Trophoblast cell (in vitro differentiated cells and primary cell): ENCODE measurements around the gene ACTR3.
"Not testable (repeated sequence)": the region's sequence is repeated elsewhere in the genome, so short reads cannot be mapped to it uniquely, and the experiment has no call there.

Source experiments
- DNase-seq, 2 donors: peaks; one replicate each; pipeline ENCODE4 v3.0.0-alpha.2; 2016
- H2AFZ ChIP-seq: 2 replicates; pipeline ENCODE4 v1.6.1; 2013; ENCODE audit warnings: low read length, moderate library complexity, mild to moderate bottlenecking; ENCODE audit not compliant: insufficient read depth, poor library complexity
- H2AK5ac ChIP-seq: 2 replicates; pipeline ENCODE4 v1.6.1; 2013; ENCODE audit warnings: mild to moderate bottlenecking, low read length
- H2BK120ac ChIP-seq: 2 replicates; pipeline ENCODE4 v1.6.1; 2013; ENCODE audit warnings: low read length, mild to moderate bottlenecking, moderate library complexity; ENCODE audit not compliant: insufficient read depth, poor library complexity
- H2BK12ac ChIP-seq: 2 replicates; pipeline ENCODE4 v1.6.1; 2013; ENCODE audit warnings: mild to moderate bottlenecking, low read length, moderate library complexity
- H2BK5ac ChIP-seq: 2 replicates; pipeline ENCODE4 v1.6.1; 2013; ENCODE audit warnings: low read length, low read depth, moderate library complexity, mild to moderate bottlenecking; ENCODE audit not compliant: poor library complexity
- H3K14ac ChIP-seq: 2 replicates; pipeline ENCODE4 v1.6.1; 2013; ENCODE audit warnings: mild to moderate bottlenecking, low read length
- H3K18ac ChIP-seq: 2 replicates; pipeline ENCODE4 v1.6.1; 2013; ENCODE audit warnings: mild to moderate bottlenecking, low read length
- H3K23ac ChIP-seq: 2 replicates; pipeline ENCODE4 v1.6.1; 2013; ENCODE audit warnings: low read length
- H3K27ac ChIP-seq: 2 replicates; pipeline ENCODE4 v1.5.1; 2013; ENCODE audit warnings: low read depth, mild to moderate bottlenecking, inconsistent platforms, low read length, moderate library complexity
- H3K27me3 ChIP-seq: 2 replicates; pipeline ENCODE4 v1.6.1; 2013; ENCODE audit warnings: inconsistent platforms, mild to moderate bottlenecking, low read length, moderate library complexity; ENCODE audit not compliant: insufficient read depth
- H3K36me3 ChIP-seq, 2 experiments: 1 replicate in 1 of 2; 2 replicates in 1 of 2; pipeline ENCODE4 v1.6.1; 2013; ENCODE audit warnings: low read length in 2 of 2, mild to moderate bottlenecking in 2 of 2, moderate library complexity in 1 of 2; ENCODE audit not compliant: insufficient read depth in 2 of 2, control insufficient read depth in 1 of 2
- H3K4ac ChIP-seq: 2 replicates; pipeline ENCODE4 v1.6.1; 2013; ENCODE audit warnings: low read depth, mild to moderate bottlenecking, low read length, moderate library complexity
- H3K4me1 ChIP-seq, 2 experiments: 1 replicate in 1 of 2; 2 replicates in 1 of 2; pipeline ENCODE4 v1.6.1; 2013; ENCODE audit warnings: low read length in 2 of 2, mild to moderate bottlenecking in 2 of 2, moderate library complexity in 1 of 2; ENCODE audit not compliant: insufficient read depth in 2 of 2, control insufficient read depth in 1 of 2
- H3K4me2 ChIP-seq: 2 replicates; pipeline ENCODE4 v1.6.1; 2013; ENCODE audit warnings: inconsistent platforms, mild to moderate bottlenecking, low read length, moderate library complexity
- H3K4me3 ChIP-seq: 2 replicates; pipeline ENCODE4 v1.5.1; 2013; ENCODE audit warnings: mild to moderate bottlenecking, low read depth, low read length, inconsistent platforms
- H3K79me1 ChIP-seq: one replicate; pipeline ENCODE4 v1.6.1; 2013; ENCODE audit warnings: low read length
- H3K79me2 ChIP-seq: 2 replicates; pipeline ENCODE4 v1.6.1; 2013; ENCODE audit warnings: low read length, mild to moderate bottlenecking; ENCODE audit not compliant: control insufficient read depth, insufficient read depth, poor library complexity
- H3K9ac ChIP-seq: 2 replicates; pipeline ENCODE4 v1.6.1; 2013; ENCODE audit warnings: mild to moderate bottlenecking, low read length
- H3K9me3 ChIP-seq: 2 replicates; pipeline ENCODE4 v1.6.1; 2013; ENCODE audit warnings: low read depth, mild to moderate bottlenecking, control low read depth, inconsistent platforms, low read length; ENCODE audit not compliant: insufficient read depth
- H4K12ac ChIP-seq: 2 replicates; pipeline ENCODE4 v1.6.1; 2013; ENCODE audit warnings: low read depth, mild to moderate bottlenecking, low read length, moderate library complexity
- H4K8ac ChIP-seq: 2 replicates; pipeline ENCODE4 v1.6.1; 2013; ENCODE audit warnings: low read depth, mild to moderate bottlenecking, low read length, moderate library complexity
- H4K91ac ChIP-seq: one replicate; pipeline ENCODE4 v1.6.1; 2013; ENCODE audit warnings: low read depth, mild to moderate bottlenecking, low read length, moderate library complexity
- WGBS: extraction: QIAGEN DNeasy Blood & Tissue Kit; methylation state at CpG from one replicate; pipeline ENCODE4 v1.1.7; 2013; ENCODE audit warnings: missing lambda C conversion rate; ENCODE audit not compliant: insufficient read length, insufficient coverage; ENCODE audit errors: extremely low coverage; 5-methylcytosine and 5-hydroxymethylcytosine counted together

Gene ACTR3

DNA sequence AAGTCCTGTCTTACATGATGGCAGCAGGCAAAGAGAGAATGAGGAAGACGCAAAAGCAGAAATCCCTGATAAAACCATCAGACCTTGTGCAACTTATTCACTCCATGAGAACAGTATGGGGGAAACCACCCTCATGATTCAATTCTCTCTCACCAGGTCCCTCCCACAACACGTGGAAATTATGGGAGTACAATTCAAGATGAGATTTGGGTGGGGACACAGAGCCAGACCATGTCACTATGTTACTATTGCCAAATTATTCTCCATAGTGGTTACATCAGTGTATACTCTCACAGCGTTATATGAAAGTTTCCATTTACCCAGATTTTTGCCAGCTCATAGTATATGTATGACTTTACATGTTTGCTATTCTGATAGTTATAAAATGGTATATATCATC, 61.0 kb downstream of the ACTR3 start:
- no CpG with 5 or more reads among the region's 3 CpGs for WGBS
- H3K23ac ChIP-seq, H3K4ac ChIP-seq, H2BK12ac ChIP-seq, H3K27ac ChIP-seq, H2AK5ac ChIP-seq, H3K4me3 ChIP-seq, H4K12ac ChIP-seq, H3K27me3 ChIP-seq, H4K8ac ChIP-seq, H2AFZ ChIP-seq, H2BK120ac ChIP-seq, H3K18ac ChIP-seq, H3K4me2 ChIP-seq, H3K79me1 ChIP-seq, H3K4me1 ChIP-seq, H2BK5ac ChIP-seq, H3K9ac ChIP-seq, H3K14ac ChIP-seq, H3K9me3 ChIP-seq, DNase-seq, H3K79me2 ChIP-seq, H4K91ac ChIP-seq: not testable (repeated sequence)
- peaks cover 15 to 20% of the 10 kb centered on the region in 2 experiments for H3K36me3 ChIP-seq

- H2BK5ac ChIP-seq, result no peak overlapping the region
- no peak overlapping the region for H2AK5ac ChIP-seq
- no peaks in the 10 kb centered on the region for H3K79me2 ChIP-seq
- H3K27ac ChIP-seq, result no peak overlapping the region
- no peak overlapping the region for H4K8ac ChIP-seq
- no peak overlapping the region for H3K4me3 ChIP-seq
- no peak overlapping the region for H4K91ac ChIP-seq
- no peak overlapping the region for H3K9ac ChIP-seq
- H3K36me3 ChIP-seq, result peaks cover 0 to under 1% of the 10 kb centered on the region in 2 experiments
- no CpG with 5 or more reads among the region's 5 CpGs for WGBS
- no peak overlapping the region for H3K4me2 ChIP-seq
- H4K12ac ChIP-seq, result no peak overlapping the region
- no peak overlapping the region for H2AFZ ChIP-seq
- H3K18ac ChIP-seq, result no peak overlapping the region
- DNase-seq, result peak in 1 of 2 donors; percentile 37
- H3K79me1 ChIP-seq, result no peaks in the 10 kb centered on the region
- H3K4me1 ChIP-seq, result no peaks in the 10 kb centered on the region
- no peak overlapping the region for H2BK120ac ChIP-seq
- no peak overlapping the region for H3K14ac ChIP-seq
- no peak overlapping the region for H3K4ac ChIP-seq
- H3K9me3 ChIP-seq, result no peaks in the 10 kb centered on the region
- H2BK12ac ChIP-seq, result no peak overlapping the region
- H3K23ac ChIP-seq, result no peak overlapping the region
- H3K27me3 ChIP-seq, result no peaks in the 10 kb centered on the region
These were observed 71.1 kb downstream of the ACTR3 start for GRCh38 chr2:113961000-113961399.

- no peak overlapping the region for H3K14ac ChIP-seq
- H3K9me3 ChIP-seq, result no peaks in the 10 kb centered on the region
- H2BK120ac ChIP-seq, result no peak overlapping the region
- H3K18ac ChIP-seq, result no peak overlapping the region
- H4K91ac ChIP-seq, result no peak overlapping the region
- no peak overlapping the region for H3K4ac ChIP-seq
- H3K9ac ChIP-seq, result no peak overlapping the region
- no peaks in the 10 kb centered on the region for H3K36me3 ChIP-seq
- no peaks in the 10 kb centered on the region for H3K4me1 ChIP-seq
- whole genome bisulfite sequencing, result no CpG with 5 or more reads among the region's 4 CpGs
- no peaks in the 10 kb centered on the region for H3K79me1 ChIP-seq
- no peak overlapping the region for H2BK12ac ChIP-seq
- no peaks in the 10 kb centered on the region for H3K79me2 ChIP-seq
- no peak overlapping the region for H3K4me3 ChIP-seq
- no peak overlapping the region for H2BK5ac ChIP-seq
- no peak overlapping the region for H3K4me2 ChIP-seq
- no peak overlapping the region for H3K23ac ChIP-seq
- H2AK5ac ChIP-seq, result no peak overlapping the region
- H4K8ac ChIP-seq, result no peak overlapping the region
- H3K27me3 ChIP-seq, result no peaks in the 10 kb centered on the region
- peak in 1 of 2 donors; percentile 66 for DNase-seq
- no peak overlapping the region for H4K12ac ChIP-seq
- no peak overlapping the region for H2AFZ ChIP-seq
- H3K27ac ChIP-seq, result no peak overlapping the region
These were observed 73.0 kb downstream of the ACTR3 start for GRCh38 chr2:113962692-113963480.

- Histone ChIP-seq H3K14ac (no peak overlapping the region), H2AK5ac (no peak overlapping the region), H4K8ac (no peak overlapping the region), H2BK120ac (no peak overlapping the region), H3K9ac (no peak overlapping the region), H3K9me3 (no peaks in the 10 kb centered on the region), H3K27me3 (no peaks in the 10 kb centered on the region), H3K4me3 (no peak overlapping the region), H3K36me3 (no peaks in the 10 kb centered on the region), H2AFZ (no peak overlapping the region), H3K79me2 (no peaks in the 10 kb centered on the region), H3K4ac (no peak overlapping the region), H3K4me1 (no peaks in the 10 kb centered on the region), H3K18ac (no peak overlapping the region), H4K91ac (no peak overlapping the region), H3K27ac (no peak overlapping the region), H2BK5ac (no peak overlapping the region), H3K4me2 (no peak overlapping the region), H4K12ac (no peak overlapping the region), H3K23ac (no peak overlapping the region), H2BK12ac (no peak overlapping the region), H3K79me1 (no peaks in the 10 kb centered on the region)
- DNase-seq, result peak; percentile 39 to 88
- no CpG with 5 or more reads among the region's 3 CpGs for WGBS
These were observed 74.1 kb downstream of the ACTR3 start for GRCh38 chr2:113963965-113964364.
